Naive thymus-derived CD4-positive, alpha-beta T cell (primary cell): ENCODE data around the gene HOXA3. TPM values are rescaled to one million over a fixed set of nuclear protein-coding genes. Genes with fewer than 3 reads are reported as not detected.

Experiments used
- ATAC-seq: fragments of 150-1000 bp; cut with Tn5 transposase; 2 replicates; pipeline ENCODE4 v1.10.0; 2021; ENCODE audit warnings: mild to moderate bottlenecking, moderate library complexity
- CTCF ChIA-PET: fragments of 350-600 bp; sonication (Branson Sonifier 250); formaldehyde crosslinking; loops from one replicate; lab custom pipeline; 2021; ENCODE audit warnings: antibody characterized with exemption; lab: Charles Lee
- POLR2A ChIA-PET: fragments of 350-600 bp; sonication (Branson Sonifier 250); formaldehyde crosslinking; loops from one replicate; lab custom pipeline; 2021; ENCODE audit warnings: antibody characterized with exemption, inconsistent platforms; lab: Charles Lee
- DNase-seq, 9 donors: peaks; one replicate each; pipeline versions ENCODE4 v3.0.0 to v3.0.0-alpha.2; 2020 to 2022; ENCODE audit warnings: mixed read lengths in 1 of 9
- H3K27ac ChIP-seq: one replicate; pipeline ENCODE4 v1.7.0; 2013; ENCODE audit warnings: mild to moderate bottlenecking, low read depth, low read length, moderate library complexity
- H3K27me3 ChIP-seq, 2 donors: one replicate each; pipeline ENCODE4 v1.7.0; 2013; ENCODE audit warnings: low read length in 2 of 2, mild to moderate bottlenecking in 2 of 2, moderate library complexity in 2 of 2; ENCODE audit not compliant: control insufficient read depth in 2 of 2, insufficient read depth in 2 of 2
- H3K36me3 ChIP-seq, 3 experiments: 1 replicate in 2 of 3; 2 replicates in 1 of 3; pipeline ENCODE4 v1.7.0; 2013; ENCODE audit warnings: low read length in 3 of 3, mild to moderate bottlenecking in 3 of 3, moderate library complexity in 1 of 3; ENCODE audit not compliant: insufficient read depth in 3 of 3, control insufficient read depth in 2 of 3
- H3K4me1 ChIP-seq, 2 donors: one replicate each; pipeline ENCODE4 v1.7.0; 2013; ENCODE audit warnings: low read length in 2 of 2, mild to moderate bottlenecking in 2 of 2, moderate library complexity in 1 of 2; ENCODE audit not compliant: control insufficient read depth in 2 of 2, insufficient read depth in 2 of 2
- H3K4me3 ChIP-seq: 2 replicates; pipeline ENCODE4 v1.7.0; 2013; ENCODE audit warnings: mild to moderate bottlenecking, low read length
- H3K9me3 ChIP-seq, 3 experiments: 1 replicate in 2 of 3; 2 replicates in 1 of 3; pipeline ENCODE4 v1.7.0; 2013; ENCODE audit warnings: low read length in 3 of 3; ENCODE audit not compliant: control insufficient read depth in 2 of 3
- H3K27ac Mint-ChIP-seq, 9 donors: one replicate each; pipeline ENCODE4 v1.8.0; 2020 to 2022; ENCODE audit warnings: mixed read lengths in 9 of 9, mild to moderate bottlenecking in 8 of 9, moderate library complexity in 5 of 9, inconsistent platforms in 2 of 9
- H3K27me3 Mint-ChIP-seq, 5 donors: one replicate each; pipeline ENCODE4 v1.8.0; 2021 to 2022; ENCODE audit warnings: mixed read lengths in 5 of 5, mild to moderate bottlenecking in 1 of 5
- H3K36me3 Mint-ChIP-seq, 5 donors: one replicate each; pipeline ENCODE4 v1.8.0; 2020 to 2022; ENCODE audit warnings: mixed read lengths in 5 of 5, mild to moderate bottlenecking in 3 of 5, inconsistent platforms in 1 of 5
- H3K4me1 Mint-ChIP-seq, 7 donors: one replicate each; pipeline ENCODE4 v1.8.0; 2020 to 2022; ENCODE audit warnings: mixed read lengths in 7 of 7, mild to moderate bottlenecking in 3 of 7, inconsistent platforms in 1 of 7
- H3K4me3 Mint-ChIP-seq, 10 donors: one replicate each; pipeline ENCODE4 v1.8.0; 2020 to 2022; ENCODE audit warnings: mild to moderate bottlenecking in 10 of 10, mixed read lengths in 10 of 10, moderate library complexity in 6 of 10, inconsistent platforms in 2 of 10
- H3K9me3 Mint-ChIP-seq, 11 donors: one replicate each; pipeline ENCODE4 v1.8.0; 2020 to 2022; ENCODE audit warnings: mixed read lengths in 11 of 11, mild to moderate bottlenecking in 4 of 11, inconsistent platforms in 1 of 11, moderate library complexity in 1 of 11
- intact Hi-C, 2 donors: fragments of 100-400 bp; cut with micrococcal nuclease; formaldehyde crosslinking; loops; one replicate each; pipeline ENCODE4 v1.15.1; 2023
- polyA plus RNA-seq, 2 donors: library from polyadenylated mRNA; unstranded; fragments of 300-500 nt; fragmentation: Illumina TruSeq; gene quantifications; one replicate each; pipeline ENCODE4 v1.2.3, GENCODE V29; 2021
- total RNA-seq, 6 experiments: library from RNA in 5 of 6; stranded (reverse) in 5 of 6; gene quantifications; 1 replicate in 5 of 6; 2 replicates in 1 of 6; pipeline ENCODE4 v1.2.3 and lab custom pipeline; 2021 to 2026

The HOXA3 gene
- total and polyA plus RNA-seq, 7 experiments from 2014 or later = 0.12 TPM; not detected in 6

- ChIA-PET CTCF (no interaction called here), POLR2A (no interaction called here)
- peaks cover 0 to 5% (median 5%) of the 10 kb centered on the region in 5 donors for H3K36me3 Mint-ChIP-seq
- Histone ChIP-seq H3K4me3 (no peak overlapping the region), H3K4me1 (peaks cover 22 to 46% of the 10 kb centered on the region in 2 donors), H3K27me3 (peaks cover 46 to 89% of the 10 kb centered on the region in 2 donors), H3K36me3 (no peaks in the 10 kb centered on the region), H3K27ac (no peak overlapping the region), H3K9me3 (no peaks in the 10 kb centered on the region)
- ATAC-seq = no peak
- peaks cover 0 to 27% (median 2%) of the 10 kb centered on the region in 11 donors for H3K9me3 Mint-ChIP-seq
- DNase-seq = peak in 3 of 9 donors; percentile 25 to 29 (median 28)
- H3K4me1 Mint-ChIP-seq = peaks cover 24 to 67% (median 35%) of the 10 kb centered on the region in 7 donors
- peak overlapping the region in 9 of 10 donors; percentile 20 to 63 (median 50) for H3K4me3 Mint-ChIP-seq
- H3K27me3 Mint-ChIP-seq = peaks cover 56 to 72% (median 64%) of the 10 kb centered on the region in 5 donors
- intact Hi-C loops = loop anchor here (2.0 to 5.0 kb wide), 3 partner anchors 15 to 1309 kb away; partner anchors contain the start of genes CBX3 (in 1 of the 2), HNRNPA2B1 (in 1 of the 2) and HOXA11 (in 1 of the 2)
- H3K27ac Mint-ChIP-seq = peak overlapping the region in 7 of 9 donors; percentile 2 to 75 (median 62)
These were observed 17.5 kb upstream of the HOXA3 start for GRCh38 chr7:27169658-27170425.

- Mint-ChIP-seq H3K27ac (peak overlapping the region; percentile 22 to 88 (median 68)), H3K36me3 (peaks cover 0 to 5% (median 5%) of the 10 kb centered on the region in 5 donors), H3K9me3 (peaks cover 0 to 31% (median 2%) of the 10 kb centered on the region in 11 donors), H3K4me1 (peaks cover 24 to 74% (median 36%) of the 10 kb centered on the region in 7 donors), H3K4me3 (peak overlapping the region in 9 of 10 donors; percentile 24 to 75 (median 73)), H3K27me3 (peaks cover 68 to 81% (median 73%) of the 10 kb centered on the region in 5 donors)
- H3K4me1 ChIP-seq = peaks cover 19 to 54% of the 10 kb centered on the region in 2 donors
- DNase-seq = peak in 2 of 9 donors; percentile 49 to 55
- H3K27ac ChIP-seq = no peak overlapping the region
- POLR2A ChIA-PET = interaction anchor here (1.0 to 1.7 kb wide), 7 partner anchors 11 to 38 kb away, joined by 3 to 7 read pairs (median 4); partner anchors contain the start of genes HOXA11 and HOXA4
- intact Hi-C loops = loop anchor here (1.0 kb wide), 2 partner anchors 9 to 11 kb away; no protein-coding TSS in a partner anchor
- H3K4me3 ChIP-seq = peak overlapping the region; percentile 12
- no peaks in the 10 kb centered on the region for H3K36me3 ChIP-seq
- ATAC-seq = peak; percentile 28
- peaks cover 43 to 94% of the 10 kb centered on the region in 2 donors for H3K27me3 ChIP-seq
- H3K9me3 ChIP-seq = no peaks in the 10 kb centered on the region
- CTCF ChIA-PET = interaction anchor here (0.6 to 1.1 kb wide), 4 partner anchors 14 to 1276 kb away, joined by 3 to 4 read pairs (median 3); no protein-coding TSS in a partner anchor
These were observed 16.0 kb upstream of the HOXA3 start for GRCh38 chr7:27168265-27168947.

- CTCF ChIA-PET = interaction anchor here (1.1 kb wide), 2 partner anchors 14 to 1275 kb away, joined by 3 to 4 read pairs; no protein-coding TSS in a partner anchor
- Histone ChIP-seq H3K36me3 (no peaks in the 10 kb centered on the region), H3K27me3 (peaks cover 43 to 91% of the 10 kb centered on the region in 2 donors), H3K4me3 (peak overlapping the region; percentile 12), H3K9me3 (no peaks in the 10 kb centered on the region), H3K27ac (no peak overlapping the region), H3K4me1 (peaks cover 19 to 50% of the 10 kb centered on the region in 2 donors)
- H3K27ac Mint-ChIP-seq = peak overlapping the region in 8 of 9 donors; percentile 22 to 88 (median 70)
- H3K9me3 Mint-ChIP-seq = peaks cover 0 to 31% (median 2%) of the 10 kb centered on the region in 11 donors
- no peak for ATAC-seq
- H3K4me1 Mint-ChIP-seq = peaks cover 24 to 74% (median 35%) of the 10 kb centered on the region in 7 donors
- peak overlapping the region in 6 of 10 donors; percentile 9 to 75 (median 52) for H3K4me3 Mint-ChIP-seq
- intact Hi-C loops = loop anchor here (1.0 to 2.0 kb wide), 3 partner anchors 9 to 17 kb away; partner anchors contain the start of gene HOXA11 (in 1 of the 2)
- H3K36me3 Mint-ChIP-seq = peaks cover 0 to 5% (median 5%) of the 10 kb centered on the region in 5 donors
- POLR2A ChIA-PET = interaction anchor here (1.0 to 1.7 kb wide), 6 partner anchors 11 to 20 kb away, joined by 3 to 7 read pairs (median 4); partner anchors contain the start of gene HOXA11
- peaks cover 73 to 86% (median 77%) of the 10 kb centered on the region in 5 donors for H3K27me3 Mint-ChIP-seq
- DNase-seq = no peak
These were observed 15.5 kb upstream of the HOXA3 start for GRCh38 chr7:27167916-27168264.

- H3K9me3 Mint-ChIP-seq = peaks cover 0 to 27% (median 0%) of the 10 kb centered on the region in 11 donors
- intact Hi-C loops = loop anchor here in 1 of 2 donors (2.0 kb wide), 1 partner anchor 18 kb away; the partner anchor contains the start of gene HOXA11
These were observed 14.4 kb upstream of the HOXA3 start for GRCh38 chr7:27166531-27167505.

GRCh38 chr7:27165996-27166530 lies 13.7 kb upstream of the HOXA3 start:
- peak in 2 of 9 donors; percentile 30 to 42 for DNase-seq
- Mint-ChIP-seq H3K27ac (peak overlapping the region in 8 of 9 donors; percentile 48 to 89 (median 78)), H3K36me3 (peaks cover 0 to 5% (median 5%) of the 10 kb centered on the region in 5 donors), H3K4me3 (peak overlapping the region in 9 of 10 donors; percentile 21 to 75 (median 66)), H3K9me3 (peaks cover 0 to 23% (median 0%) of the 10 kb centered on the region in 11 donors), H3K27me3 (peaks cover 68 to 85% (median 72%) of the 10 kb centered on the region in 5 donors), H3K4me1 (peaks cover 14 to 59% (median 26%) of the 10 kb centered on the region in 7 donors)
- Histone ChIP-seq H3K4me3 (no peak overlapping the region), H3K4me1 (peaks cover 12 to 42% of the 10 kb centered on the region in 2 donors), H3K36me3 (no peaks in the 10 kb centered on the region), H3K27me3 (peaks cover 37 to 74% of the 10 kb centered on the region in 2 donors), H3K9me3 (no peaks in the 10 kb centered on the region), H3K27ac (no peak overlapping the region)
- ATAC-seq = no peak
- ChIA-PET CTCF (no interaction called here), POLR2A (interaction anchor here (0.8 to 1.2 kb wide), 2 partner anchors 13 to 21 kb away, joined by 3 to 4 read pairs; no protein-coding TSS in a partner anchor)
- intact Hi-C loops = loop anchor here in 1 of 2 donors (2.0 kb wide), 1 partner anchor 19 kb away; the partner anchor contains the start of gene HOXA11

More at GRCh38 chr7:27166531-27167505, 14.4 kb upstream of the HOXA3 start:
- Mint-ChIP-seq H3K27me3 (peaks cover 75 to 87% (median 79%) of the 10 kb centered on the region in 5 donors), H3K4me3 (peak overlapping the region in 8 of 10 donors; percentile 9 to 75 (median 56)), H3K36me3 (peaks cover 0 to 5% (median 5%) of the 10 kb centered on the region in 5 donors), H3K4me1 (peaks cover 18 to 65% (median 30%) of the 10 kb centered on the region in 7 donors), H3K27ac (peak overlapping the region in 8 of 9 donors; percentile 36 to 88 (median 74))
- Histone ChIP-seq H3K27me3 (peaks cover 43 to 82% of the 10 kb centered on the region in 2 donors), H3K36me3 (no peaks in the 10 kb centered on the region), H3K27ac (no peak overlapping the region), H3K9me3 (no peaks in the 10 kb centered on the region), H3K4me3 (no peak overlapping the region), H3K4me1 (peaks cover 15 to 40% of the 10 kb centered on the region in 2 donors)
- DNase-seq = peak in 2 of 9 donors; percentile 14 to 39
- CTCF ChIA-PET = no interaction called here
- ATAC-seq = no peak
- POLR2A ChIA-PET = interaction anchor here (0.8 to 1.7 kb wide), 3 partner anchors 12 to 20 kb away, joined by 3 to 7 read pairs (median 4); no protein-coding TSS in a partner anchor
